GM21723 (cell line): Measurements from ENCODE around the gene FAT1.
"Not testable (repeated sequence)": the region's sequence is repeated elsewhere in the genome, so short reads cannot be mapped to it uniquely, and the experiment has no call there.

Experiments used
- ATAC-seq: cut with Tn5 transposase; IDR thresholded peaks from one replicate; pipeline ENCODE4 v1.9.1; 2021; ENCODE audit warnings: mild to moderate bottlenecking, moderate library complexity; ENCODE audit not compliant: unreplicated experiment

FAT1 gene, protein sequence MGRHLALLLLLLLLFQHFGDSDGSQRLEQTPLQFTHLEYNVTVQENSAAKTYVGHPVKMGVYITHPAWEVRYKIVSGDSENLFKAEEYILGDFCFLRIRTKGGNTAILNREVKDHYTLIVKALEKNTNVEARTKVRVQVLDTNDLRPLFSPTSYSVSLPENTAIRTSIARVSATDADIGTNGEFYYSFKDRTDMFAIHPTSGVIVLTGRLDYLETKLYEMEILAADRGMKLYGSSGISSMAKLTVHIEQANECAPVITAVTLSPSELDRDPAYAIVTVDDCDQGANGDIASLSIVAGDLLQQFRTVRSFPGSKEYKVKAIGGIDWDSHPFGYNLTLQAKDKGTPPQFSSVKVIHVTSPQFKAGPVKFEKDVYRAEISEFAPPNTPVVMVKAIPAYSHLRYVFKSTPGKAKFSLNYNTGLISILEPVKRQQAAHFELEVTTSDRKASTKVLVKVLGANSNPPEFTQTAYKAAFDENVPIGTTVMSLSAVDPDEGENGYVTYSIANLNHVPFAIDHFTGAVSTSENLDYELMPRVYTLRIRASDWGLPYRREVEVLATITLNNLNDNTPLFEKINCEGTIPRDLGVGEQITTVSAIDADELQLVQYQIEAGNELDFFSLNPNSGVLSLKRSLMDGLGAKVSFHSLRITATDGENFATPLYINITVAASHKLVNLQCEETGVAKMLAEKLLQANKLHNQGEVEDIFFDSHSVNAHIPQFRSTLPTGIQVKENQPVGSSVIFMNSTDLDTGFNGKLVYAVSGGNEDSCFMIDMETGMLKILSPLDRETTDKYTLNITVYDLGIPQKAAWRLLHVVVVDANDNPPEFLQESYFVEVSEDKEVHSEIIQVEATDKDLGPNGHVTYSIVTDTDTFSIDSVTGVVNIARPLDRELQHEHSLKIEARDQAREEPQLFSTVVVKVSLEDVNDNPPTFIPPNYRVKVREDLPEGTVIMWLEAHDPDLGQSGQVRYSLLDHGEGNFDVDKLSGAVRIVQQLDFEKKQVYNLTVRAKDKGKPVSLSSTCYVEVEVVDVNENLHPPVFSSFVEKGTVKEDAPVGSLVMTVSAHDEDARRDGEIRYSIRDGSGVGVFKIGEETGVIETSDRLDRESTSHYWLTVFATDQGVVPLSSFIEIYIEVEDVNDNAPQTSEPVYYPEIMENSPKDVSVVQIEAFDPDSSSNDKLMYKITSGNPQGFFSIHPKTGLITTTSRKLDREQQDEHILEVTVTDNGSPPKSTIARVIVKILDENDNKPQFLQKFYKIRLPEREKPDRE (N-terminal part only)

GRCh38 chr4:186723292-186724057, at the start of gene FAT1:
Gene FAT1, minus strand, starts transcription at chr4:186723856. Its CDS starts 14,029 bp downstream, at chr4:186709827.
- ATAC-seq: no peak

DNA sequence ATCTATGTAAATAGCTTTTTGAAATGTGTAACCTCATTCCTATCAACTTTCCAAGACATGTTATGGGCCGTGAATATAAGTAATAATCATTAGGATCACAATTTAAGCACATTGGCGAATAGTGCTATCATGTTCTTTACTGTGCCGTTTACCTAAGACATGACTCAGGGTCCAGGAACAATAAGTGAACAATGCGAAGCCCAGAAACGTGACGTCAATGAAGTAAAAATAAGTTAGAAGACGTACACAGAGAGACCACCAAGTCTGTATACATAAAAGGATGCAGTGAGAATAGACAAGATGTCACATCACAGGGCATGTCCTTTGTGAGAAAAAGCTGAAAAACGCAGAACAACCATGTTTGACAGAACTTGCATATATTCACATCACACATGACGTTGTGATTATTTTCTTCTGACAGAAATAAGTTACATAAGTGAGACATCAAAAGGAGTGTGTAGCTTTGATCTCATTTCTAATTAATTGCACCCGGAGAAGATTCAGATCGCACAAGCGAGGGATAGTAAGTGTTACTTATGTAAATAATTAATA, 49.4 kb upstream of the FAT1 start:
- ATAC-seq: no peak

GRCh38 chr4:186771624-186772023, 48.0 kb upstream of the FAT1 start:
- no peak for ATAC-seq

GRCh38 chr4:186770481-186771175, 47.0 kb upstream of the FAT1 start:
- ATAC-seq: no peak

DNA sequence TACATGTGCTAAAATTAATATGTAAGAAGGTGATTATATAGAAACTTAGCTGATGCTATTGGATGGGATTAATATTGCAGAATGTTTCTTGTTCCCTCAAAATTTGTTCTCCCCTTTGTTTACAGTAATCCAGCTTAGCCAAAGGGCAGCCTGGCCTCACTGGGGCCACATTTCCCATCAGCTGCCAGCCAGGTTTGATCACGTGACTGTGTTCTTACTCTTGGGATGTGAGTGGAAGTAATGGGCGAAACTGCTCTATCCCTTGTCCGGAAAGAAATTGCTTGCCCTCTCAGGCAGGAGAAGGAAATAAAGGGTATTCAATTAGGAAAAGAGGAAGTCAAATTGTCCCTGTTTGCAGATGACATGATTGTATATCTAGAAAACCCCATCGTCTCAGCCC, 44.1 kb upstream of the FAT1 start:
- ATAC-seq: no peak

- ATAC-seq: no peak
Observed at GRCh38 chr4:186765673-186766546, 42.3 kb upstream of the FAT1 start.

DNA sequence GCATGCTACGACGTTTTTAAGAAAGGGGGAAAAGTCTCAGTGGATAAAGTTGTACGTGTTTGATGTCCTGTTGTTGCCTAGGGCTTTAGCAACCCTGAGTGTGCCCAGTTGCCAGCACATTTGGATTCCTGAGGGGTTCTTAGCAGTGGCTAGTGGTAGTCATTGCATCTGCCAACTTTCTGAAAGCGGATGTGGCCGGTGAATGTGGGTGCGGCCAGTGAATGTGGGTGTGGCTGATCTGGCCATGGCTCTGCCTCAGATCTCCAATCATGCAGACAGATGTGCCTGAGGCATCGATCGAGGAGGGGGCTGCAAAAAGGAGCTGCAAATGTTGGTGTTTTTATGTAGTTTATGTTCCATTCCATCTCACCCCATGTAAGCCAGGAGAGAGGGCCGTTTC, 41.5 kb upstream of the FAT1 start:
- ATAC-seq: no peak

GRCh38 chr4:186764457-186764856, 40.8 kb upstream of the FAT1 start:
- ATAC-seq: no peak

DNA sequence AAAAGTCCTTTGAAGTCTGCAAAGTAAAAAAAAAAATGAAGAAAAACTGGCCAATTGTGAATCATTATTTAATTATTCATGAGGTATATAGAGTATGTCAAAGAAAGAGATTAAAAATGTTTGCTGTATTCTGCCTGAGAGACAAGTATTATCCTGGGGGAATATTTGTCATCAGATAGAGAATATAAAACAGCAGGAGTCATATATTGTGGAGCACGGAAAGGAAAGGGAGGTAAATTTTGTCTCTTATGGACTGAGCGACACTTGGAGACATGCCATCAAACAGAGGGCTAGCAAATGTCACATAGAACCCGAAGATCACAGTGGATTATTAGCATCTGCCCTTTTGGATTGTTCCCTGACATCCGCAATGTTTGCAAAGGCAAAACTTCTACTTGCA, 39.2 kb upstream of the FAT1 start:
- ATAC-seq: no peak

DNA sequence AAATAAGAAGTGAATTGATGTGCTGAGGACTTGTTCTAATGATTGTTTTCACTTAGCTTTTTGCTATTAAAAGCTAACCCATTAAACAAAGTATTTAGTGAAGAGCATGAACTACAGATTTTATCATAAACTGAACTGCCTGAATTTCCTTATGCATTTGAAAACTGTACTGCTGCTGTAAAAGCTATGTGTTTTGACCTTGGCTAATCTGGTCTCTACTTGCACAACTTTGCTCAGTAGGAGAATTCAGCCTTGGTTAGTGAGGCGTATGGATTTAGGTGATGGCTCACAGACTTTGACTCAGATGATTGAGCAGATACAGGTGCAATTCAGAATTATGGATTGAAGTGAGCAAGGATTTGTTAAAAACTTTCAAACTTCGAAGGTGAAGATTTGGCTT, 38.7 kb upstream of the FAT1 start:
- ATAC-seq: no peak

- not testable (repeated sequence) for ATAC-seq
Observed at GRCh38 chr4:186761956-186762355, 38.3 kb upstream of the FAT1 start.

DNA sequence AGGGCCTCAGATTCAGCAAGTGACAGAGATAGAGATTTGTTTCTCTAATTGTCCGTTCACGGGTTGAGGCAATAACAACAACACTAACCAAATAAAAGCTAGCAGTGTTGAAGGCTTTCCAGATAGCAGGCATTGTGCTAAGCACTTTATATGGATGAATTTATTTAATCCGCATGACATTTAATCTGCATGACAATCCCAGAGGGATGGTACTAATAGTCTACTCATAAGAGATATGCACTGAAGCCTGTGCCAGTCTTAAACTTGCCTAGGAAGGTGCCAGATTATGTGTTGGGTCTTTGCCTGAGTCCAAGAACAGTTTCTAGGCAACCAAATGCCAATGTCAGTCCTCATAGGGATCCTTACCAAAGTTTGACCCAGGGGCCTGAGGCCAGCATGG, 37.7 kb upstream of the FAT1 start:
- ATAC-seq: no peak

DNA sequence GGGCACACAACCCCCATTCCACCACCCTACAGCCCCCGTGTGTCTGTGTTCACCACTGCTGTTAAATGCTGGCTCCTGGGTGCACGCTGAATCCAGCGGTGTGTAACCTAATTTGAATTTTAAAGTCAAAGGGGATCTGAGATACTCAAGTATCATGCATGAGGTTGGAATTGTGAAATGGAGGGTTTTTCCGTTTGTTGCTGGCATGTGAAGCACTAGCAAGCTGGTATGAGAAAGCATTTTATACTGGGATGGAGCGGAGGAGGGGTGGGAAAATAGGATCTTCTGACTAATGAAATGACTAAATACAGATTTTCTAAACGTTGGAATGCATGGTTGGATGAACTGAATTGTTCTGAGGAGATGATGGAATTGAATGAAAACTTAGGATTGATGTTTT, 36.9 kb upstream of the FAT1 start:
- ATAC-seq: no peak

- no peak for ATAC-seq
Observed at GRCh38 chr4:186759990-186760389, 36.3 kb upstream of the FAT1 start.

DNA sequence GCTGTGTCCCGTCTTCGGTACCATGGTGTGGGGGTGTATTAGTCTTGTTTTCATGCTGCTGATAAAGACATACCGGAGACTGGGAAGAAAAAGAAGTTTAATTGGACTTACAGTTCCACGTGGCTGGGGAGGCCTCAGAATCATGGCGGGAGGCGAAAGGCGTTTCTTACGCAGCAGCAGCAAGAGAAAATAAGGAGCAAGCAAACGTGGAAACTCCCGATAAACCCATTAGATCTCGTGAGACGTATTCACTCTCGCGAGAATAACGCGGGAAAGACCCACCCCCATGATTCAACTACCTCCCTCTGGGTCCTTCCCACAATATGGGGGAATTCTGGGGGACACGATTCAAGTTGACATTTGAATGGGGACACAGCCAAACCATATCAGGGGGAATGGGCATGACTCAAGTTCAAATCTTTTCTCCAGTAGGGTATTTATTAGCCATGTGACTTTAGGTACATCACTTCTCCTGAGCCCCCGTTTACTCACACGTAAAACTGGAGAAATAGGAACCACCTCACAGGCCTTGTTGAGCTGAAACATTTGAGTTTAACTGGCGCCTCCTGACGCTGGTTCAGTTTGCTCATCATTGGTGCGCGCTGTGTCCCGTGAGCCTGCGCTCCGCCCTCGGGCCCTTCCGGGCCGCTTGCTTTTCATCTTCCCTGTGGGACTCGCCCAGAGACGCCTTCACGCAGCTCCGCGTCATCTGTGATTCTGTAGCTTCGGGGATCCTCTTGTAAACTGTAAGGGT, 35.5 kb upstream of the FAT1 start:
- no peak for ATAC-seq

DNA sequence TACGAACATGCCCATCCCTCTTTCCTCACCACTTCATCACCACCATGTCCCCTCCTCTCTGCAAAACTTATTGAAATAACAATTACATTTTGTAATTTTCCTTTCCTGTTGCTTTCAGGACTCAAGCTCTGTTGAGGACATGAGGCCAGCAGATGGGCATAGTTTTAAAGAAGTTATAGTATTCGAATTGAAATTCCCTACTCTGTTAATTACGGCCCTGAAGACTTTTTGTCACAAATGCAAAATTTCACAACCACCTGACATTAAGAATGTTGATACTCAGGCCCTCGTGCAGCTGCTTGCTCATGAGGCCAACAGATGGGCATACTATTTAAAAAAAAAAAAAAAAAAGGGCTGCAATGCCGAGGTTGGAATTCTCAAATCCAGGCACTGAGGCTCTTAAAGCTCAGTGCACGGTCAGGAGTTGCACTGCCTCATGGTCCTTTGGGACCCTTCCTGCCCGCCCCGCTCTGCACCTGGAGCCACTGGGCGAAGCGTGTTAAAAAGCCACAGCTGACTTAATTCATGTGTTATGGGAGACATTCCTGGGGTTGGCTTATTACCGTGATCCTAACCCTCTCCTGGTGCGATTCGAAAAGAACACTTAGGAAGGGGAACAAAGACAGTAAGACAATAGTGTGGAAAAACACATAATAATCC, 34.2 kb upstream of the FAT1 start:
- no peak for ATAC-seq

- ATAC-seq: not testable (repeated sequence)
Observed at GRCh38 chr4:186756550-186756949, 32.9 kb upstream of the FAT1 start.
